GM18519 (cell line): ENCODE data around the gene DPPA2.
"Not testable (repeated sequence)": the region's sequence is repeated elsewhere in the genome, so short reads cannot be mapped to it uniquely, and the experiment has no call there.

ENCODE experiments used
- ATAC-seq: cut with Tn5 transposase; IDR thresholded peaks from one replicate; pipeline ENCODE4 v1.9.1; 2021; ENCODE audit warnings: mild to moderate bottlenecking, moderate library complexity; ENCODE audit not compliant: unreplicated experiment, low FRiP score

The DPPA2 gene

GRCh38 chr3:109316162-109316730 is at the start of gene DPPA2:
TSS of gene DPPA2 (minus strand) at chr3:109316517. CDS start at chr3:109314542, 1,975 bp downstream.
- ATAC-seq: no peak

GRCh38 chr3:109364088-109364487 is 47.8 kb upstream of the DPPA2 start:
- ATAC-seq: no peak

- no peak for ATAC-seq
Measured at GRCh38 chr3:109363634-109364033, 47.3 kb upstream of the DPPA2 start.

GRCh38 chr3:109362823-109363222 is 46.5 kb upstream of the DPPA2 start:
- no peak for ATAC-seq

GRCh38 chr3:109358809-109359208 is 42.5 kb upstream of the DPPA2 start:
- ATAC-seq: not testable (repeated sequence)

DNA sequence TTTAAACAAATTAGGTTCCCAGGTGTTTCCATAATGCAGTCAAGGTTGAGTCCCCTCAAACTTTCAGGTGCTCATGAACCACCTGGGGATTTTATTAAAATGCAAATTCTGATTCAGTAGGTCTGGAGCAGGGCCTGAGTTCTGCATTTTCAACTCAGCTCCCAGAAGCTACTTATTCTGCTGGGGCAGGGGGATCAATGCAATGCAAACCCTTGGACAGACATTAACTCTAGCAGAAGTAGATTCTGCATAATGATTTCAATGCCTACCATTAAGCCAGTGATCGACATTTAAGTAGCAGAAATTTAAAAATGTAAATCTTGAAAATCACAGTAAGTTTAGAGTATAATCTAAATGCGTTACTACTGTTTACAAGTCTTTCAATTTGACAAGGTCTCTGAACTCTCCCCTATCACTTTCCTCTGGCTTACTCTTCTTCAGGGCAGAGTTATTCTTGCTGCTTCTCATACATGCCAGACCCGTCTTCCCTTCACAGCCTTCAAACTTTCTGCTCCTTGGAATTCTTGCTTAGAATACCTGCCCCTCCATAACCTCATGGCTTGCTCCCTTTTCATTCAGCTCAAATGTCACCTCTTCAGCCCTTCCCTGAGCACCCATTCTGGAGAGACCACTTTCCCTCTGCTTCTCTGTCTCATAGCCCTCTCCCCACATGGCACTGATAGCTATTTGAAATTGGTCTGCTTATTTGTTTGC is 40.3 kb upstream of the DPPA2 start:
- no peak for ATAC-seq

- no peak for ATAC-seq
Measured at GRCh38 chr3:109355625-109356441, 39.5 kb upstream of the DPPA2 start.

DNA sequence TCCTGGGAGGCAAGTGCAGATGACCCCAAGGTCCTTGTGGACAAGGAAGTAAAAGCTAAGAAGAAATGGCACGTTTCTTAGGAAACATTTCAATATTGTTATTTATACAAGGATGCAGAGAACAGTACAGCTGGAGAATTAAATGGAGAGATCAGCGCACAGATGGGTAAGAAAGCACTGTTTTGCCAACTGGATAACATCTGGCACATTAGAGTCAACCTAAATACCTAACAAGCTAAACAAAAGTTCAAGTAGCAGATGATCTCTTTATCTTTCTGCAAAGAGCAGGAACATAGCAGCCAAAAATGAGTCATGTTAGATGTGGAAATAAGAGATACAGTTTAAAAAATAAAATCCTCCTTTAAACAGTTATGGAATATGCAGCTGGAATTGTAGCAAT is 36.7 kb upstream of the DPPA2 start:
- no peak for ATAC-seq

DNA sequence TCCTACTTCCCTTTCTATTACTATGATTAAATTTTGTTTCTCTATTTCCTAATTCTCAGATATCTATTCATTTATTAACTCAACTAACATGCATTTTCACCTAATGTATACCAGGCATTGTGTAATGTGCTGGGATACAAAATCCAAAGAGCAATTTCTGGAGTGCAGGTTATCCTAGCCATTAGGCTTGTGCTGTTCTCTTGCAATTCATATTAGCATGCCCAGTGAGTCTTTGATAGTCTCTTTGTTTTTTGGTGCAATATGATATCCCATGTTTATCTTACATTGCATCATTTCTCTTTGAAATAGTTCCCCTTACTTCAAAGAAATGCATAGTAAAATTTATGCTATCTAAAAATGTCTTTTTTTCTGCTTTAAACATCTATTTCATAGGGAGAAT is 34.9 kb upstream of the DPPA2 start:
- ATAC-seq: no peak

DNA sequence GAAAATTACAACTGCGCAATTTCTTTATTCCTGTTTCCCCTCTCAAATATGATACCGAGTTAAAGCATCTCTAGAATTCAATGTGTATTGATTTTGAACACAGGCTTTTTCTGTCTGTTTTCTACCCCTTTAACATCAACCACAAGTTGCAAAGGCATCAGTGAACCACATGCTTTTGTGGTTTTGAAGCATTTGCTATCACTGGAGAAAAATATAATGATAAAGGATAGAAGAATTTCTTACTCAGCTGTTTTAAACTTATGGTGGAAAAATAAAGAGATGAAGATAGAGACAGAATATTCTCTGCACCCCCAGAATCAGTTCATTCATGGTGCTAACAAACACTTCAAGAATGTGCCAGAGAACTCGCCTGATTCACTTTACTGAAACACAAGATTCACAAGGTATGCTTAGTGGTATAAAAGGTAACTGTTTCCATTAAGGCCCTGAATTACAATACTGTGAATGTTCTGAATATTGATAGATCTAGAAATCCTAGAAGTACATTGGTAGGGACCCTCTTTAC is 30.5 kb upstream of the DPPA2 start:
- ATAC-seq: no peak

DNA sequence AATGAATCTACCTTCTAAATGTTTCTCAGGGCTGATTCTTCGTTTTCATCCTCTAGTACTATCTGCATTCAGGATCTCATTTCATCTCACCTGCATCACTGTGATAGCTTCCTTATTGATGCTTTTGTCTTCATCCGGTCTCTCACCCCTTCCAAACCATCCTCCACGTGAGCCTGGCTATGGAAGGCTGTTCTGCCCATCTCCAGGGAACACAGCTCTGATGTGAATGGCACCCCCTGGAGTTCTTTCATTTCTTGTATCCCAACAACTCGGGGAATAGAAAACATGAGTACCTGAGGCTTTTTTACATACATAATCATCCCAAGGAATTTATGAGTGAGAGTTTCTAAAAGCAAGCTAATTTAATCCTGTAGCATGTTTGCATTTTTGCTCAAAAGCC is 29.8 kb upstream of the DPPA2 start:
- ATAC-seq: no peak

- ATAC-seq: no peak
Measured at GRCh38 chr3:109339714-109340648, 23.7 kb upstream of the DPPA2 start.

GRCh38 chr3:109339197-109339596 is 22.9 kb upstream of the DPPA2 start:
- no peak for ATAC-seq

DNA sequence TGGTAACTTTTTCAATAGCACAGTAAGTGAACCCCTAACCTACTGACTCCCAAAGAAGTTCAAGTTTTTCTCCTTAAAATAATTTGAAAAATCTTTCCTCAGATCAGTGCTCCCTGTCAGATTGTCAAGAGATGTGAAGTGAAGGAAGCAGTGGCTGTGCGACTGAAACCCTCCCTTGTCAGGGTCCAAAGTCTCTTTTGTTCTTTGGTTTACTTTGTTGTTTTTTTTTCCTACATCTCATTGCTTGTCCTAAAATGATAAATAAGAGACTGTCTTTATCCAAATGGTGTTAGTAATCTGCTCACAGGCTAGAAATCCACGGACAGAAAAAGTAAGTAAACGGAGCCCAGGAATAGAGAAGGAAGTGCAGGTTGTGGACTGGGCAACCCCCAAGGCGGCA is 22.0 kb upstream of the DPPA2 start:
- no peak for ATAC-seq

GRCh38 chr3:109337393-109337792 is 21.1 kb upstream of the DPPA2 start, which contains the start of gene DPPA4:
TSS of gene DPPA4 (minus strand) at chr3:109337546. CDS start at chr3:109337517, 29 bp downstream.
- ATAC-seq: no peak

GRCh38 chr3:109336291-109336861 is 20.1 kb upstream of the DPPA2 start:
- ATAC-seq: no peak

- no peak for ATAC-seq
Measured at GRCh38 chr3:109334572-109334971, 18.3 kb upstream of the DPPA2 start.

DNA sequence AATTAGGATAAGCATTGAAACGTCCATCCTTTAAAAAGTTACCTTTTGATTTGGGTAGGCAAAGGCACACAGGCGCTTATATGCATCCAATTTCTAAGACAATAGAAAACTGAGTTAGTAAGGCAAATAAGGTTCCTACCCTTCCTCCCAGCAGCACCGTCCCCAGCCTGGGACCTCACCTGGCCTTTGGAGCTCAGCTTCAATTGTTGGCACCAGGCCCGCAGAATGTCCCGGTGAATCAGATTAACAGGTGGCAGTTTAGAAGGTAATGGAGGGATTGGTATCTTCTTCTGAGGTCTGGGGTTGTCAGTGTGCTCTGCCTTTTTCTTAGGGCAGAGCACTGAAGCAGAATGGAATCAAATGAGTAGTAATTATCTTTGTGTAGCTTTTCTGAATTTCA is 15.4 kb upstream of the DPPA2 start:
- no peak for ATAC-seq

DNA sequence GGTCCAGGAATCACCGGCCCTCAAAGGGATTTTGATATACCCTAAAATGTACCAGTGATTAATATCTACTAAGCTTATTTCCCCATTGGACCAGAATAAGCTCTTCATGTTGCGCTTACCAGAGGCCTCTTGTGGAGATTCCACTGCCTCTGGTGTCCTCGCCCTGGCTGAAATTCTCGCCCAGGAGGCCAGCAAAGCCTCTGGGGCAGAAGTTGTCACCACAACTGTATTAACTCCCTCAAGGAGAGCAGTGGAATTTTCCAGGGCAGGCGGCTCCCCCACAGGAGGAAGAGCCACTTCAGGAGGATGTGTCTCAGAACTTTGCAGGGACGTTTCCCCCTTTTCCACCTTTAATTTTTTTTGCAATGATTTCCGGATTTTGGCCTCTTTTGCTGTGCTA is 14.1 kb upstream of the DPPA2 start:
- no peak for ATAC-seq

GRCh38 chr3:109328202-109328601 is 11.9 kb upstream of the DPPA2 start:
- no peak for ATAC-seq
